Esophagus squamous epithelium (tissue), 5 donors: ENCODE measurements around the gene ELMO1. TPM values are rescaled to one million over a fixed set of nuclear protein-coding genes. Genes with fewer than 3 reads are reported as not detected.

Source experiments
- DNase-seq: peaks from one replicate; lab custom pipeline; 2025; lab: John Stamatoyannopoulos, UW
- H3K27ac ChIP-seq, 4 donors: fragments of 200-600 bp; sonication (generic); one replicate each; pipeline ENCODE4 v1.5.1; 2016 to 2019; ENCODE audit warnings: mild to moderate bottlenecking in 1 of 4
- H3K27me3 ChIP-seq, 4 donors: fragments of 200-600 bp; sonication (generic); 1 replicate in 3 of 4; 2 replicates in 1 of 4; pipeline versions ENCODE4 v1.5.1 to v1.6.0; 2017 to 2021; ENCODE audit warnings: antibody characterized with exemption in 1 of 4
- H3K36me3 ChIP-seq, 3 donors: fragments of 200-600 bp; sonication (generic); one replicate each; pipeline ENCODE4 v1.5.1; 2016 to 2019
- H3K4me1 ChIP-seq, 3 donors: fragments of 200-600 bp; sonication (generic); one replicate each; pipeline ENCODE4 v1.5.1; 2017 to 2019
- H3K4me3 ChIP-seq, 4 donors: fragments of 200-600 bp; sonication (generic); 1 replicate in 3 of 4; 2 replicates in 1 of 4; pipeline ENCODE4 v1.5.1; 2016 to 2019; ENCODE audit warnings: mild to moderate bottlenecking in 2 of 4, moderate library complexity in 1 of 4
- H3K9me3 ChIP-seq, 3 donors: fragments of 200-600 bp; sonication (generic); one replicate each; pipeline ENCODE4 v1.5.1; 2016 to 2019
- CTCF ChIP-seq, 6 experiments: fragments of 450-650 bp in 4 of 6; fragments of 200-600 bp in 2 of 6; sonication (generic) in 2 of 6; IDR thresholded peaks; one replicate each; pipeline ENCODE4 v1.5.1; 2016 to 2019; ENCODE audit warnings: antibody characterized with exemption in 6 of 6, mild to moderate bottlenecking in 4 of 6, moderate library complexity in 4 of 6
- POLR2A ChIP-seq, 4 donors: fragments of 450-650 bp; IDR thresholded peaks; one replicate each; pipeline ENCODE4 v1.6.1; 2017; ENCODE audit warnings: antibody characterized with exemption in 4 of 4, mild to moderate bottlenecking in 4 of 4, moderate library complexity in 3 of 4
- WGBS, 2 donors: methylation state at CpG; one replicate each; pipeline ENCODE4 v1.1.5; 2018; 5-methylcytosine and 5-hydroxymethylcytosine counted together
- intact Hi-C: fragments of 100-400 bp; cut with DNase I; formaldehyde crosslinking; loops from one replicate; pipeline ENCODE4 v1.15.0; 2022
- total RNA-seq, 4 donors: library from RNA; depleted of rRNA; stranded (reverse); fragments of >200 nt; gene quantifications; one replicate each; pipeline ENCODE4 v1.1.0, GENCODE V29; 2016
- donor health status: DM: yes; HTN: yes; CAD: no.

ELMO1 gene
- total RNA-seq, 4 donors from 2014 or later = 0.68 to 36.6 (median 11.8) TPM

- Histone ChIP-seq H3K27ac (no peak overlapping the region), H3K4me1 (peaks cover 4 to 12% (median 11%) of the 10 kb centered on the region in 3 donors), H3K27me3 (no peaks in the 10 kb centered on the region), H3K9me3 (no peaks in the 10 kb centered on the region), H3K4me3 (no peak overlapping the region), H3K36me3 (no peaks in the 10 kb centered on the region)
- DNase-seq = no peak
- 87 to 89% methylated on average over 1 of the region's 1 CpG for WGBS, 2 donors
- TF ChIP-seq CTCF (IDR thresholded peaks at IDR 0.05) = no peak
- TF ChIP-seq POLR2A (IDR thresholded peaks at IDR 0.05) = no peak
- intact Hi-C loops = no loop called here
These were observed 421.6 kb downstream of the ELMO1 start for GRCh38 chr7:37027104-37027503.

GRCh38 chr7:37018954-37019353 lies 429.7 kb downstream of the ELMO1 start:
- intact Hi-C loops = no loop called here
- Histone ChIP-seq H3K27me3 (no peaks in the 10 kb centered on the region), H3K36me3 (no peaks in the 10 kb centered on the region), H3K9me3 (no peaks in the 10 kb centered on the region), H3K4me3 (no peak overlapping the region), H3K4me1 (no peaks in the 10 kb centered on the region), H3K27ac (no peak overlapping the region)
- 88 to 92% methylated on average over 2 of the region's 2 CpGs for WGBS, 2 donors
- DNase-seq = no peak
- no peak for TF ChIP-seq CTCF (IDR thresholded peaks at IDR 0.05)
- no peak for TF ChIP-seq POLR2A (IDR thresholded peaks at IDR 0.05)

- no peak overlapping the region for H3K4me3 ChIP-seq
- no peak for DNase-seq
- no peaks in the 10 kb centered on the region for H3K4me1 ChIP-seq
- 81 to 86% methylated on average over 10 of the region's 10 CpGs for WGBS, 2 donors
- peaks cover 0 to 12% (median 0%) of the 10 kb centered on the region in 3 donors for H3K36me3 ChIP-seq
- TF ChIP-seq POLR2A (IDR thresholded peaks at IDR 0.05) = no peak
- TF ChIP-seq CTCF (IDR thresholded peaks at IDR 0.05) = no peak
- H3K27ac ChIP-seq = no peak overlapping the region
- intact Hi-C loops = no loop called here
- H3K9me3 ChIP-seq = no peaks in the 10 kb centered on the region
- no peaks in the 10 kb centered on the region for H3K27me3 ChIP-seq
These were observed 432.4 kb downstream of the ELMO1 start for GRCh38 chr7:37016064-37016878.

GRCh38 chr7:37015353-37016034 lies 433.2 kb downstream of the ELMO1 start:
- 94 to 96% methylated on average over 11 to 12 of the region's 12 CpGs for WGBS, 2 donors
- no peaks in the 10 kb centered on the region for H3K9me3 ChIP-seq
- H3K27ac ChIP-seq = no peak overlapping the region
- intact Hi-C loops = no loop called here
- no peaks in the 10 kb centered on the region for H3K27me3 ChIP-seq
- no peak for DNase-seq
- H3K4me1 ChIP-seq = no peaks in the 10 kb centered on the region
- peaks cover 0 to 12% (median 0%) of the 10 kb centered on the region in 3 donors for H3K36me3 ChIP-seq
- TF ChIP-seq POLR2A (IDR thresholded peaks at IDR 0.05) = no peak
- no peak overlapping the region for H3K4me3 ChIP-seq

GRCh38 chr7:37013771-37014170 lies 434.9 kb downstream of the ELMO1 start:
- no peak overlapping the region for H3K27ac ChIP-seq
- H3K36me3 ChIP-seq = peaks cover 0 to 12% (median 0%) of the 10 kb centered on the region in 3 donors
- TF ChIP-seq POLR2A (IDR thresholded peaks at IDR 0.05) (no peak), CTCF (IDR thresholded peaks at IDR 0.05) (no peak)
- no peaks in the 10 kb centered on the region for H3K4me1 ChIP-seq
- intact Hi-C loops = no loop called here
- DNase-seq = no peak
- no peaks in the 10 kb centered on the region for H3K27me3 ChIP-seq
- H3K9me3 ChIP-seq = no peaks in the 10 kb centered on the region
- WGBS, 2 donors = 80 to 94% methylated on average over 4 of the region's 4 CpGs
- H3K4me3 ChIP-seq = no peak overlapping the region
